ENCODE results near the gene ASPHD2.
"Not testable (repeated sequence)": the region's sequence is repeated elsewhere in the genome, so short reads cannot be mapped to it uniquely, and the experiment has no call there.

ASPHD2 gene

DNA sequence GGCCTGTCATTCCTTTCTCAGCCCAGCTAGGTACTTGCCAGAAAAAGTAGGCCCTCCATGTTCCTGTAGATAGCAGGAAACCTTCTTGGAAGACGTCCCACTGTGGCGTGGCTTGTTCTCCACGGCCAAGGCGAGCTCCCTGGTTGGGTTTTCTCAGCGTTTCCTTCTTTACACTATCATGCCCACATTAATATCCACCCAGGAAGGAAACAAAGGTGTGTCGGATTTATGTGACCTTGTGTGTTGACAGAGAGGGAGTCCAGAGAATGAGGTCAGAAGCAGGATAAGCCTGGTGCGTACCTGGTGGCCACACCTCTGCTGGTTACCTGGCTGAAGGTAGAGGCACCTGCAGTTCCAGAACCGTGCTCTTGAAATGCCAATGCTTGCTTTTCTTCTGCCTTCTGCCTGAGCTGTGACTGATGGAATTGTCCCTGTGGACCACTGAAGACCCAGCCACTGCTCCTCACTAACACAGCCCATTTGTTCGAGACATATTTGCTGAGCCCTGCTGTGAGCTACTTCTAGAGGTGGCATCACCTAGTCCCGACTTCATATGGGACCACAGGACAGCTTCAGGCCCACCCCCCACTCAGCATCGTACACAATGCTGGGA is 7.9 kb downstream of the ASPHD2 start:
- Histone ChIP-seq H3K36me3 (replicated peaks; ENCODE audit: low read depth, low read length) (peaks cover 65% of the 10 kb centered on the region), H3K4me1 (ENCODE audit: low read length) (peaks cover 21% of the 10 kb centered on the region), H3K27ac (ENCODE audit: low read length) (no peak overlapping the region), H3K9ac (ENCODE audit: low read length) (no peak overlapping the region), H3K4me2 (ENCODE audit: low read length) (no peak overlapping the region), H3K27me3 (ENCODE audit: low read depth, low read length) (no peaks in the 10 kb centered on the region), H3K79me2 (ENCODE audit: low read length) (peaks cover 97% of the 10 kb centered on the region), H2AFZ (ENCODE audit: low read depth, low read length) (no peak overlapping the region), H4K20me1 (ENCODE audit: insufficient read depth, low read length) (peaks cover 90% of the 10 kb centered on the region), H3K9me3 (ENCODE audit: insufficient read depth, low read length) (no peaks in the 10 kb centered on the region), H3K4me3 (ENCODE audit: low read length) (no peak overlapping the region)
- TF ChIP-seq EZH2phosphoT487 (IDR thresholded peaks at IDR 0.05; ENCODE audit: low read depth) (no peak), CTCF (IDR thresholded peaks at IDR 0.05; ENCODE audit: low read depth, low read length) (no peak)

DNA sequence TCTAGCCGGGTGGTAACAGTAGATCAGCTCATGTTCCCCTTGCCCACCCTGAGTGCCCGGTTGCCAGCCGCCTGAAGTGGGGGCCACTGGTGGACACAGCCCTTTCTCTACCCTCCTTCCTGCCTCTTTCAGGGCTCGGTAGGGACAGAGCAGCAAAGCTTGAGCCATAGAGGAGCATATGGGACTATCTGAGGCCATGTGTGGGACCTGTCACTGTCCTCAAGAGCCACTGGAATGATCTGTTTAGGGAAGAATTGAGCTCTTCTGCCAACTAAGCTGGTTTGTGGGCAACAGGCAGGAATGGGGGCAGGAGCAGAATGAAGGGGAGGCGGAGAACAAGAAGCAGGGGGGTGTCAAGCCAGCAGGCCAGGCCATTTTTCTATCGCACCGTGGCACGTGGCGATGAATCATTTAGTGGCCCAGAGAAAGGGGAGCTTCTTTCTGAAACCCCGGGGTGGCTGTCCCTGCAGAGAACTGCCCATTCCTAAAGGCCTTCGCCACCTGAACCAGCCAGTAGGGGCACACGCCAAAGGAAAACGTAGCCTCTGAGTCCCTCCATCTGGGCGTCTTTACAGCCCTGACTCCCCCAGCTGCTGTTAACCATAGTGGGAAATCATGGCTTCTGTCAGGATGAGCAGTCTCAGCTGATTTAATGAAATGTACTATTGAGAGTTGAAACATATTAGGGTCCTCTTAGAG is 8.8 kb downstream of the ASPHD2 start:
- no peak overlapping the region for H3K4me3 ChIP-seq (ENCODE audit: low read length)
- no peak overlapping the region for H3K9ac ChIP-seq (ENCODE audit: low read length)
- H3K4me2 ChIP-seq (ENCODE audit: low read length): no peak overlapping the region
- TF ChIP-seq CTCF (IDR thresholded peaks at IDR 0.05; ENCODE audit: low read depth, low read length) (no peak), EZH2phosphoT487 (IDR thresholded peaks at IDR 0.05; ENCODE audit: low read depth) (no peak)
- H3K27me3 ChIP-seq (ENCODE audit: low read depth, low read length): no peaks in the 10 kb centered on the region
- H3K27ac ChIP-seq (ENCODE audit: low read length): no peak overlapping the region
- H2AFZ ChIP-seq (ENCODE audit: low read depth, low read length): no peak overlapping the region
- no peaks in the 10 kb centered on the region for H3K9me3 ChIP-seq (ENCODE audit: insufficient read depth, low read length)
- peaks cover 92% of the 10 kb centered on the region for H4K20me1 ChIP-seq (ENCODE audit: insufficient read depth, low read length)
- peaks cover 97% of the 10 kb centered on the region for H3K79me2 ChIP-seq (ENCODE audit: low read length)
- H3K4me1 ChIP-seq (ENCODE audit: low read length): peaks cover 19% of the 10 kb centered on the region
- H3K36me3 ChIP-seq (replicated peaks; ENCODE audit: low read depth, low read length): peaks cover 69% of the 10 kb centered on the region

- H3K4me1 ChIP-seq (ENCODE audit: low read length): peaks cover 14% of the 10 kb centered on the region
- not testable (repeated sequence) for H3K9ac ChIP-seq (ENCODE audit: low read length); H2AFZ ChIP-seq (ENCODE audit: low read depth, low read length); H3K27me3 ChIP-seq (ENCODE audit: low read depth, low read length); H3K27ac ChIP-seq (ENCODE audit: low read length); H3K9me3 ChIP-seq (ENCODE audit: insufficient read depth, low read length); H3K4me3 ChIP-seq (ENCODE audit: low read length); H3K4me2 ChIP-seq (ENCODE audit: low read length)
- peaks cover 69% of the 10 kb centered on the region for H3K36me3 ChIP-seq (replicated peaks; ENCODE audit: low read depth, low read length)
- peaks cover 92% of the 10 kb centered on the region for H4K20me1 ChIP-seq (ENCODE audit: insufficient read depth, low read length)
- peaks cover 97% of the 10 kb centered on the region for H3K79me2 ChIP-seq (ENCODE audit: low read length)
Measured at GRCh38 chr22:26438776-26439175, 9.7 kb downstream of the ASPHD2 start.

DNA sequence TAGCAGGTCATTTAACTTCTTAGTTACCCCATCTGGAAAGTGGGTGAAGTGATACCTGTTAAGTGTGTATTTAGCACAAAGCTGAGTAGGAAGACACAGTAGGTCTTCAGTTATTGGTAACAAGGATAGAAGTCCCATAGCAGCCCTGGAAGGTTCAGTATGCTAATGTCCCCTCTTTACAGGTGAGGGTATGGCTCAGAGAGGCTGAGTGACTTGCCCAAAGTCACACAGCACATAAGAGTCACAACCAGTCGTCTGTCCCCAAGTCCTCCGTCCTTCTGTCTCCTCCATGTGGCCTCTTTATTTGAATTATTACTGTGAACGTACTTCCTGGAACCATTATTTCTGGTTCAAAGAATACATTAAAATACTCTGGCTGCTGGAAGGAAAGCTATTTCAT is 10.5 kb downstream of the ASPHD2 start:
- TF ChIP-seq CTCF (IDR thresholded peaks at IDR 0.05; ENCODE audit: low read depth, low read length) (no peak), EZH2phosphoT487 (IDR thresholded peaks at IDR 0.05; ENCODE audit: low read depth) (no peak)
- no peak overlapping the region for H2AFZ ChIP-seq (ENCODE audit: low read depth, low read length)
- no peaks in the 10 kb centered on the region for H3K9me3 ChIP-seq (ENCODE audit: insufficient read depth, low read length)
- H3K4me3 ChIP-seq (ENCODE audit: low read length): no peak overlapping the region
- H4K20me1 ChIP-seq (ENCODE audit: insufficient read depth, low read length): peaks cover 92% of the 10 kb centered on the region
- H3K27ac ChIP-seq (ENCODE audit: low read length): no peak overlapping the region
- H3K4me2 ChIP-seq (ENCODE audit: low read length): no peak overlapping the region
- no peaks in the 10 kb centered on the region for H3K27me3 ChIP-seq (ENCODE audit: low read depth, low read length)
- no peak overlapping the region for H3K9ac ChIP-seq (ENCODE audit: low read length)
- peaks cover 14% of the 10 kb centered on the region for H3K4me1 ChIP-seq (ENCODE audit: low read length)
- peaks cover 67% of the 10 kb centered on the region for H3K36me3 ChIP-seq (replicated peaks; ENCODE audit: low read depth, low read length)
- peaks cover 97% of the 10 kb centered on the region for H3K79me2 ChIP-seq (ENCODE audit: low read length)

Measured in OCI-LY3 (cell line).